Astrocyte (in vitro differentiated cells and primary cell): ENCODE results near the gene ABCA6.

Source experiments
- CTCF ChIP-seq: IDR thresholded peaks from 2 replicates; pipeline ENCODE4 v1.5.1; 2011; ENCODE audit warnings: low read depth, mild to moderate bottlenecking, inconsistent platforms, low read length, moderate library complexity; ENCODE audit not compliant: insufficient read depth
- EZH2 ChIP-seq: IDR thresholded peaks from 2 replicates; pipeline ENCODE4 v1.6.1; 2012; ENCODE audit warnings: mild to moderate bottlenecking, low read length, inconsistent platforms; ENCODE audit not compliant: insufficient read depth

- TF ChIP-seq CTCF (no peak), EZH2 (no peak)
Measured at GRCh38 chr17:69046121-69046807, 95.4 kb downstream of the ABCA6 start.
